HepG2 (cell line): ENCODE measurements around the gene ETV5. TPM values are rescaled to one million over a fixed set of nuclear protein-coding genes. Genes with fewer than 3 reads are reported as not detected.

Experiments used
- CHD4 ChIP-seq: fragments of 200-600 bp; sonication (generic); IDR thresholded peaks from 2 replicates; pipeline ENCODE4 v1.7.0; 2017; ENCODE audit warnings: mild to moderate bottlenecking, low read length, borderline replicate concordance
- DZIP1 ChIP-seq: sonication (generic); formaldehyde crosslinking; IDR thresholded peaks from 2 replicates; pipeline ENCODE4 v1.5.0; 2020; ENCODE audit warnings: mild to moderate bottlenecking, missing genetic modification reagents
- HMG20A ChIP-seq: IDR thresholded peaks from 2 replicates; pipeline ENCODE4 v1.6.1; 2016; ENCODE audit warnings: borderline replicate concordance
- HOXA7 ChIP-seq: sonication (generic); formaldehyde crosslinking; IDR thresholded peaks from 2 replicates; pipeline ENCODE4 v1.8.1; 2022; ENCODE audit warnings: mild to moderate bottlenecking, missing genetic modification reagents, moderate library complexity
- NBN ChIP-seq: fragments of 450-650 bp; conservative IDR thresholded peaks from 2 replicates; pipeline ENCODE4 v1.6.1; 2017
- RFXAP ChIP-seq: sonication (generic); formaldehyde crosslinking; IDR thresholded peaks from 2 replicates; pipeline ENCODE4 v1.4.0; 2020; ENCODE audit warnings: missing genetic modification reagents, borderline replicate concordance
- SIN3B ChIP-seq: fragments of 150-350 bp; IDR thresholded peaks from 2 replicates; pipeline ENCODE4 v1.6.1; 2014; ENCODE audit warnings: low read length
- SMARCE1 ChIP-seq: fragments of 450-650 bp; IDR thresholded peaks from 2 replicates; pipeline ENCODE4 v1.6.1; 2017; ENCODE audit warnings: borderline replicate concordance
- ZMAT3 ChIP-seq: sonication (generic); formaldehyde crosslinking; conservative IDR thresholded peaks from 2 replicates; pipeline ENCODE4 v1.7.0; 2021; ENCODE audit warnings: missing genetic modification reagents
- ZNF143 ChIP-seq: sonication (generic); formaldehyde crosslinking; IDR thresholded peaks from 2 replicates; pipeline ENCODE4 v1.4.0; 2020; ENCODE audit warnings: missing genetic modification reagents
- ZNF205 ChIP-seq: IDR thresholded peaks from 2 replicates; pipeline ENCODE4 v1.6.1; 2018; ENCODE audit warnings: missing biosample characterization, missing genetic modification reagents
- ZNF296 ChIP-seq: sonication (generic); formaldehyde crosslinking; conservative IDR thresholded peaks from 2 replicates; pipeline ENCODE4 v1.5.0; 2020; ENCODE audit warnings: mild to moderate bottlenecking, missing genetic modification reagents
- ZNF34 ChIP-seq: sonication (generic); formaldehyde crosslinking; IDR thresholded peaks from 2 replicates; pipeline ENCODE4 v1.4.0; 2020; ENCODE audit warnings: mild to moderate bottlenecking, missing genetic modification reagents, borderline replicate concordance
- ZNF501 ChIP-seq: sonication (generic); formaldehyde crosslinking; IDR thresholded peaks from 2 replicates; pipeline ENCODE4 v1.5.1; 2020; ENCODE audit warnings: mild to moderate bottlenecking, moderate library complexity, missing genetic modification reagents
- ZNF768 ChIP-seq: sonication (generic); formaldehyde crosslinking; IDR thresholded peaks from 2 replicates; pipeline ENCODE4 v1.4.0; 2020; ENCODE audit warnings: missing genetic modification reagents
- polyA plus RNA-seq, 8 experiments: library from polyadenylated mRNA; depleted of rRNA in 3 of 8; stranded (reverse) in 7 of 8; unstranded in 1 of 8; fragments of >200 nt; fragmentation: Illumina TruSeq in 4 of 8; extraction: Trizol in 4 of 8; gene quantifications; 2 replicates each; pipeline versions ENCODE4 v1.2.1 to v1.2.3, GENCODE V29; 2011 to 2016; ENCODE audit warnings: low read depth in 4 of 8, missing spikeins in 1 of 8, mixed read lengths in 1 of 8; ENCODE audit not compliant: insufficient read depth in 1 of 8
- total RNA-seq, 5 experiments: library from RNA; depleted of rRNA; stranded (reverse); fragments of >200 nt; fragmentation: Illumina TruSeq; extraction: Trizol; gene quantifications; 2 replicates each; pipeline ENCODE4 v1.2.3, GENCODE V29; 2016; ENCODE audit warnings: low read depth in 1 of 5
- TF ChIP-seq, protein P1 (sequence below): sonication (generic); formaldehyde crosslinking; IDR thresholded peaks from 2 replicates; pipeline ENCODE4 v1.4.0; 2020; ENCODE audit warnings: missing genetic modification reagents
- TF ChIP-seq, protein P2 (sequence below): IDR thresholded peaks from 2 replicates; pipeline ENCODE4 v1.4.0; 2020; ENCODE audit warnings: mild to moderate bottlenecking, missing genetic modification reagents
- TF ChIP-seq, protein P3 (sequence below): sonication (generic); formaldehyde crosslinking; IDR thresholded peaks from 2 replicates; pipeline ENCODE4 v1.4.0; 2020; ENCODE audit warnings: missing genetic modification reagents

ETV5 gene
- total and polyA plus RNA-seq, 2 of the 13 experiments (the other 11 are each of a cell fraction or from before 2014, with no cell fraction given): 52.9 to 57.2 TPM

DNA sequence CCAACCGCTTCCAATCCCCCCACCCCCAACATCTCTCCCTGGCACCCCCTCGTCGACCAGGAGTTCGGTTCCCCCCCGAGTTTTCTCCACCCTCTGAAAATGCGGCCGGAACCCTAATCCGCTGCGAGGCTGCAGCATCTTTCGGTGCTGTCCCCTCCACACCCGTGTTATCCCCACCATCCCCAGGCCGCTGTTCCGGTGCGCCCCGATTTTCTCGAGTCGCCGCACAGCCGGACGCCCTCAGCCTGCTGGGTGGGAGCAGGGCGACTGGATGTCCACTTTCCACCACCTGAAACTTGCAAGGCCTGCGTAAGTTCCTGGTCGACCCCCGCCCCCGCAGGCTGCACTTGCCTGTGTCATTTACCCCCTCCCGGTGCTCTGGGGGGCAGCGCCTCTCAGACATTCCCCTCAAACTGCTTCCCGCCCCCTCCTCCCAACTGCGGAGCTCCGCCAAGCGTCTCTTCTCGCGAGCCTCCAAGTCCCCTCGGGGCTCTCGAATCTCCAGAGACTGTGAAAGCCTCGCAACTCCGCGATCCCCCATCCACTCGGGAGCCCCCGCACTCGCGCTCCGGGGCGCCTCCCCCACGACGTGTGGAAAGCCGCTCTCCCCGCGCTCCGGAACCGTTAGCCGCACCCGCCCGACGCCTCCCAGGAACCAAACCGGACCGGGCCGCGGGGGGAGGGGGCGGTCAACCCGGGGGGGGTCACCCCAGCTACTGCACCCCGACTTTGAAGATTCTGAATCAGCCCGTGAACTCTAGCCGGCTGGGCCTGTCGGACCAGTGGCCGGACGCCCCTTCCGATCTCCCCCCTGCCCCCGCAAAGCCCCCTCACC, 566 bp downstream of the ETV5 start (continued):
- TF ChIP-seq, protein P1, sequence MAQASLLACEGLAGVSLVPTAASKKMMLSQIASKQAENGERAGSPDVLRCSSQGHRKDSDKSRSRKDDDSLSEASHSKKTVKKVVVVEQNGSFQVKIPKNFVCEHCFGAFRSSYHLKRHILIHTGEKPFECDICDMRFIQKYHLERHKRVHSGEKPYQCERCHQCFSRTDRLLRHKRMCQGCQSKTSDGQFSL (CRISPR knock-in tag): 0 out of 2 replicates have a peak, but pooled peaks have one; percentile 15
- no peak for TF ChIP-seq ZNF768 (CRISPR knock-in tag)
- TF ChIP-seq NBN: no peak
- TF ChIP-seq ZMAT3 (CRISPR knock-in tag): no peak
- TF ChIP-seq CHD4: no peak
- no peak for TF ChIP-seq RFXAP
- TF ChIP-seq HMG20A (CRISPR knock-in tag): no peak
- no peak for TF ChIP-seq ZNF143
- TF ChIP-seq HOXA7 (CRISPR knock-in tag): no peak
- no peak for TF ChIP-seq ZNF34
- TF ChIP-seq SMARCE1: no peak
- no peak for TF ChIP-seq DZIP1 (CRISPR knock-in tag)
- TF ChIP-seq SIN3B: no peak
- TF ChIP-seq ZNF205 (CRISPR knock-in tag): no peak
- TF ChIP-seq, protein P2, sequence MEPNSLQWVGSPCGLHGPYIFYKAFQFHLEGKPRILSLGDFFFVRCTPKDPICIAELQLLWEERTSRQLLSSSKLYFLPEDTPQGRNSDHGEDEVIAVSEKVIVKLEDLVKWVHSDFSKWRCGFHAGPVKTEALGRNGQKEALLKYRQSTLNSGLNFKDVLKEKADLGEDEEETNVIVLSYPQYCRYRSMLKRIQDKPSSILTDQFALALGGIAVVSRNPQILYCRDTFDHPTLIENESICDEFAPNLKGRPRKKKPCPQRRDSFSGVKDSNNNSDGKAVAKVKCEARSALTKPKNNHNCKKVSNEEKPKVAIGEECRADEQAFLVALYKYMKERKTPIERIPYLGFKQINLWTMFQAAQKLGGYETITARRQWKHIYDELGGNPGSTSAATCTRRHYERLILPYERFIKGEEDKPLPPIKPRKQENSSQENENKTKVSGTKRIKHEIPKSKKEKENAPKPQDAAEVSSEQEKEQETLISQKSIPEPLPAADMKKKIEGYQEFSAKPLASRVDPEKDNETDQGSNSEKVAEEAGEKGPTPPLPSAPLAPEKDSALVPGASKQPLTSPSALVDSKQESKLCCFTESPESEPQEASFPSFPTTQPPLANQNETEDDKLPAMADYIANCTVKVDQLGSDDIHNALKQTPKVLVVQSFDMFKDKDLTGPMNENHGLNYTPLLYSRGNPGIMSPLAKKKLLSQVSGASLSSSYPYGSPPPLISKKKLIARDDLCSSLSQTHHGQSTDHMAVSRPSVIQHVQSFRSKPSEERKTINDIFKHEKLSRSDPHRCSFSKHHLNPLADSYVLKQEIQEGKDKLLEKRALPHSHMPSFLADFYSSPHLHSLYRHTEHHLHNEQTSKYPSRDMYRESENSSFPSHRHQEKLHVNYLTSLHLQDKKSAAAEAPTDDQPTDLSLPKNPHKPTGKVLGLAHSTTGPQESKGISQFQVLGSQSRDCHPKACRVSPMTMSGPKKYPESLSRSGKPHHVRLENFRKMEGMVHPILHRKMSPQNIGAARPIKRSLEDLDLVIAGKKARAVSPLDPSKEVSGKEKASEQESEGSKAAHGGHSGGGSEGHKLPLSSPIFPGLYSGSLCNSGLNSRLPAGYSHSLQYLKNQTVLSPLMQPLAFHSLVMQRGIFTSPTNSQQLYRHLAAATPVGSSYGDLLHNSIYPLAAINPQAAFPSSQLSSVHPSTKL (CRISPR knock-in tag): no peak
- TF ChIP-seq ZNF296 (CRISPR knock-in tag): peak; percentile 67; the same call in 1 of the 2 replicates
- no peak for TF ChIP-seq ZNF501 (CRISPR knock-in tag)
- TF ChIP-seq, protein P3, sequence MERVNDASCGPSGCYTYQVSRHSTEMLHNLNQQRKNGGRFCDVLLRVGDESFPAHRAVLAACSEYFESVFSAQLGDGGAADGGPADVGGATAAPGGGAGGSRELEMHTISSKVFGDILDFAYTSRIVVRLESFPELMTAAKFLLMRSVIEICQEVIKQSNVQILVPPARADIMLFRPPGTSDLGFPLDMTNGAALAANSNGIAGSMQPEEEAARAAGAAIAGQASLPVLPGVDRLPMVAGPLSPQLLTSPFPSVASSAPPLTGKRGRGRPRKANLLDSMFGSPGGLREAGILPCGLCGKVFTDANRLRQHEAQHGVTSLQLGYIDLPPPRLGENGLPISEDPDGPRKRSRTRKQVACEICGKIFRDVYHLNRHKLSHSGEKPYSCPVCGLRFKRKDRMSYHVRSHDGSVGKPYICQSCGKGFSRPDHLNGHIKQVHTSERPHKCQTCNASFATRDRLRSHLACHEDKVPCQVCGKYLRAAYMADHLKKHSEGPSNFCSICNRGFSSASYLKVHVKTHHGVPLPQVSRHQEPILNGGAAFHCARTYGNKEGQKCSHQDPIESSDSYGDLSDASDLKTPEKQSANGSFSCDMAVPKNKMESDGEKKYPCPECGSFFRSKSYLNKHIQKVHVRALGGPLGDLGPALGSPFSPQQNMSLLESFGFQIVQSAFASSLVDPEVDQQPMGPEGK (CRISPR knock-in tag): peak; percentile 85
